ENCODE data around the gene PROZ. TPM values are rescaled to one million over a fixed set of nuclear protein-coding genes. Genes with fewer than 3 reads are reported as not detected.

The PROZ gene
- total and polyA plus RNA-seq, 12 donors, result 0.17 TPM; not detected in 11

GRCh38 chr13:113207460-113207859 lies 49.0 kb downstream of the PROZ start:
- Histone ChIP-seq H3K36me3 (replicated peaks in 1 of 2) (peaks cover 0 to 10% of the 10 kb centered on the region in 2 donors), H3K4me1 (replicated peaks in 1 of 2) (peaks cover 19 to 63% of the 10 kb centered on the region in 2 donors), H3K4me3 (peak overlapping the region in 3 of 4 donors; percentile 72 to 88 (median 87)), H3K27me3 (no peaks in the 10 kb centered on the region), H3K9me3 (replicated peaks in 1 of 3) (no peaks in the 10 kb centered on the region), H3K27ac (peak overlapping the region in 3 of 5 donors; percentile 89 to 98 (median 97))
- no peak for DNase-seq
- no peak for TF ChIP-seq CTCF (IDR thresholded peaks at IDR 0.05)
- no peak for TF ChIP-seq POLR2A (IDR thresholded peaks at IDR 0.05)
- intact Hi-C loops (cut with DNase I), result no loop called here
- WGBS, 4 donors, result 38 to 45% (median 41%) methylated on average over 3 of the region's 3 CpGs

GRCh38 chr13:113207890-113208420 lies 49.5 kb downstream of the PROZ start:
- Histone ChIP-seq H3K4me1 (replicated peaks in 1 of 2) (peaks cover 15 to 58% of the 10 kb centered on the region in 2 donors), H3K27ac (peak overlapping the region; percentile 89 to 99 (median 98)), H3K9me3 (replicated peaks in 1 of 3) (no peaks in the 10 kb centered on the region), H3K27me3 (no peaks in the 10 kb centered on the region), H3K4me3 (peak overlapping the region; percentile 72 to 95 (median 88)), H3K36me3 (replicated peaks in 1 of 2) (peaks cover 0 to 10% of the 10 kb centered on the region in 2 donors)
- 0 to 1% (median 0%) methylated on average over 15 to 44 of the region's 44 CpGs for WGBS, 4 donors
- TF ChIP-seq POLR2A (IDR thresholded peaks at IDR 0.05) (no peak), CTCF (IDR thresholded peaks at IDR 0.05) (no peak)
- DNase-seq, result peak in 6 of 7 donors; percentile 48 to 67 (median 54)
- intact Hi-C loops (cut with DNase I), result no loop called here

- intact Hi-C loops (cut with DNase I), result no loop called here
- TF ChIP-seq CTCF (IDR thresholded peaks at IDR 0.05) (no peak), POLR2A (IDR thresholded peaks at IDR 0.05) (peak; percentile 84 to 87)
Observed at GRCh38 chr13:113208421-113209335, 50.2 kb downstream of the PROZ start, which contains the start of gene PCID2. Gene PCID2 (minus strand): TSS chr13:113208669. CDS start chr13:113208634, 35 bp downstream.

GRCh38 chr13:113209336-113209758 lies 50.9 kb downstream of the PROZ start, which contains the start of gene CUL4A:
Gene CUL4A (plus strand): TSS chr13:113209613. CDS start chr13:113209628, 15 bp downstream.
- Histone ChIP-seq H3K27me3 (no peaks in the 10 kb centered on the region), H3K36me3 (replicated peaks in 1 of 2) (peaks cover 0 to 10% of the 10 kb centered on the region in 2 donors), H3K27ac (peak within 1 kb of the TSS; percentile 89 to 99 (median 98)), H3K4me3 (peak within 1 kb of the TSS; percentile 87 to 95 (median 88)), H3K4me1 (replicated peaks in 1 of 2) (peaks cover 9 to 44% of the 10 kb centered on the region in 2 donors), H3K9me3 (replicated peaks in 1 of 3) (no peaks in the 10 kb centered on the region)
- peak; percentile 77 to 87 (median 83) for DNase-seq
- intact Hi-C loops (cut with DNase I), result no loop called here
- WGBS, 4 donors, result 0 to 1% (median 0%) methylated on average over 2 to 66 of the region's 66 CpGs; no CpG with 5 or more reads in 1 of the 4 donors
- TF ChIP-seq POLR2A (IDR thresholded peaks at IDR 0.05), result peak in 1 of 2 donors; percentile 10
- TF ChIP-seq CTCF (IDR thresholded peaks at IDR 0.05), result no peak

More at GRCh38 chr13:113208421-113209335, 50.2 kb downstream of the PROZ start, which contains the start of gene PCID2:
- H3K4me1 ChIP-seq (replicated peaks in 1 of 2), result peaks cover 9 to 51% of the 10 kb centered on the region in 2 donors
- no peaks in the 10 kb centered on the region for H3K27me3 ChIP-seq
- peak within 1 kb of the TSS; percentile 87 to 95 (median 88) for H3K4me3 ChIP-seq
- WGBS, 4 donors, result 0 to 2% (median 0%) methylated on average over 3 to 102 of the region's 103 CpGs
- peak; percentile 84 to 92 (median 88) for DNase-seq
- H3K27ac ChIP-seq, result peak within 1 kb of the TSS; percentile 89 to 99 (median 98)
- H3K9me3 ChIP-seq (replicated peaks in 1 of 3), result no peaks in the 10 kb centered on the region
- H3K36me3 ChIP-seq (replicated peaks in 1 of 2), result peaks cover 0 to 10% of the 10 kb centered on the region in 2 donors
